ENCODE data around the gene KCNH1. TPM values are rescaled to one million over a fixed set of nuclear protein-coding genes. Genes with fewer than 3 reads are reported as not detected.

Gene KCNH1
- total and polyA plus RNA-seq, 9 of the 15 experiments (the other 6 are each of a cell fraction or from before 2014, with no cell fraction given), result not detected

DNA sequence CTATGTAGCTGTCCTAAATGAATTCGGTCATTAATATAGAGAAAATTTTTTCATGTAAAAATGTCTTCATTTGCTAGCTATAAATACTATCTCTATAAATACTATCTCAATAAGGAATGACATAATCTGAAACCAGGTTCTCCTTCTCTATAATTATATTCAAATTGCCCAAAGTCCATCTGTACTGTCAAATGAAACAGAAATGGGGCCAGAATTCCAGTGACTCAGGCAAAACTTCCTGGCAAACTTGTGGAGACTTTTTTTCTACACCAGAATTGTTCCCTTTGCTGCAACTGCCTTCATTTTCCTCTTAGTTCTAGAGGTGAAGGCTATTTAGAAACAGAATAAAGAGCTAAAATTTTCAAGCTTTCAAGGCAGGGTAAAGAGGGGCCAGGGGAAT lies 152.5 kb downstream of the KCNH1 start:
- DNase-seq (ENCODE audit: extremely low read depth in 1 of 4, low spot score in 3 of 4), result no peak
- Histone ChIP-seq H3K9me3 (replicated peaks; ENCODE audit: control insufficient read depth, insufficient read depth, low read depth, low read length) (no peaks in the 10 kb centered on the region), H2AFZ (ENCODE audit: low read depth, low read length) (no peak overlapping the region), H3K27ac (ENCODE audit: extremely low read depth, low read depth, low read length) (no peak overlapping the region), H3K36me3 (ENCODE audit: control insufficient read depth, insufficient read depth, low read length) (no peaks in the 10 kb centered on the region), H4K20me1 (replicated peaks; ENCODE audit: control insufficient read depth, insufficient read depth, low read length) (no peaks in the 10 kb centered on the region), H3K27me3 (ENCODE audit: control insufficient read depth in 2 of 2, insufficient read depth in 2 of 2, low read length in 2 of 2) (no peaks in the 10 kb centered on the region), H3K4me2 (ENCODE audit: insufficient read depth, low read length) (no peak overlapping the region), H3K79me2 (ENCODE audit: control insufficient read depth, insufficient read depth, low read length) (no peaks in the 10 kb centered on the region), H3K9me1 (ENCODE audit: control insufficient read depth, insufficient read depth, low read length) (no peaks in the 10 kb centered on the region), H3K4me3 (no peak overlapping the region), H3K4me1 (replicated peaks in 1 of 2; ENCODE audit: control insufficient read depth in 2 of 2, insufficient read depth in 2 of 2, low read length in 2 of 2) (no peaks in the 10 kb centered on the region), H3K9ac (ENCODE audit: insufficient read depth in 1 of 2, low read depth in 2 of 2, low read length in 2 of 2) (no peak overlapping the region)
- CTCF ChIA-PET (ENCODE audit: low intra/inter-chr PET ratio), result no interaction called here
- POLR2A ChIA-PET, result no interaction called here
- BruUV-seq (replicated peaks), result no TSS peak
- FAIRE-seq, result no peak
- no peak for ATAC-seq
- 0% methylated on average over 1 of the region's 1 CpG for WGBS (ENCODE audit: insufficient coverage, low coverage, missing lambda C conversion rate)
- TF ChIP-seq FOXP1 (CRISPR knock-in tag; IDR thresholded peaks at IDR 0.05), result no peak
- no peak for TF ChIP-seq L3MBTL2 (IDR thresholded peaks at IDR 0.05)
- no peak for TF ChIP-seq LARP7 (IDR thresholded peaks at IDR 0.05)
- TF ChIP-seq, protein P1, sequence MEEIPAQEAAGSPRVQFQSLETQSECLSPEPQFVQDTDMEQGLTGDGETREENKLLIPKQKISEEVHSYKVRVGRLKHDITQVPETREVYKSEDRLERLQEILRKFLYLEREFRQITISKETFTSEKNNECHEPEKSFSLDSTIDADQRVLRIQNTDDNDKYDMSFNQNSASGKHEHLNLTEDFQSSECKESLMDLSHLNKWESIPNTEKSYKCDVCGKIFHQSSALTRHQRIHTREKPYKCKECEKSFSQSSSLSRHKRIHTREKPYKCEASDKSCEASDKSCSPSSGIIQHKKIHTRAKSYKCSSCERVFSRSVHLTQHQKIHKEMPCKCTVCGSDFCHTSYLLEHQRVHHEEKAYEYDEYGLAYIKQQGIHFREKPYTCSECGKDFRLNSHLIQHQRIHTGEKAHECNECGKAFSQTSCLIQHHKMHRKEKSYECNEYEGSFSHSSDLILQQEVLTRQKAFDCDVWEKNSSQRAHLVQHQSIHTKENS (CRISPR knock-in tag; IDR thresholded peaks at IDR 0.05), result no peak
- no peak for TF ChIP-seq CBFB (CRISPR knock-in tag; IDR thresholded peaks at IDR 0.05)
- TF ChIP-seq PYGO2 (tag; IDR thresholded peaks at IDR 0.05), result no peak
- TF ChIP-seq RBM34 (IDR thresholded peaks at IDR 0.05; ENCODE audit: borderline replicate concordance, insufficient read depth, low read length), result no peak
- TF ChIP-seq, protein P2, sequence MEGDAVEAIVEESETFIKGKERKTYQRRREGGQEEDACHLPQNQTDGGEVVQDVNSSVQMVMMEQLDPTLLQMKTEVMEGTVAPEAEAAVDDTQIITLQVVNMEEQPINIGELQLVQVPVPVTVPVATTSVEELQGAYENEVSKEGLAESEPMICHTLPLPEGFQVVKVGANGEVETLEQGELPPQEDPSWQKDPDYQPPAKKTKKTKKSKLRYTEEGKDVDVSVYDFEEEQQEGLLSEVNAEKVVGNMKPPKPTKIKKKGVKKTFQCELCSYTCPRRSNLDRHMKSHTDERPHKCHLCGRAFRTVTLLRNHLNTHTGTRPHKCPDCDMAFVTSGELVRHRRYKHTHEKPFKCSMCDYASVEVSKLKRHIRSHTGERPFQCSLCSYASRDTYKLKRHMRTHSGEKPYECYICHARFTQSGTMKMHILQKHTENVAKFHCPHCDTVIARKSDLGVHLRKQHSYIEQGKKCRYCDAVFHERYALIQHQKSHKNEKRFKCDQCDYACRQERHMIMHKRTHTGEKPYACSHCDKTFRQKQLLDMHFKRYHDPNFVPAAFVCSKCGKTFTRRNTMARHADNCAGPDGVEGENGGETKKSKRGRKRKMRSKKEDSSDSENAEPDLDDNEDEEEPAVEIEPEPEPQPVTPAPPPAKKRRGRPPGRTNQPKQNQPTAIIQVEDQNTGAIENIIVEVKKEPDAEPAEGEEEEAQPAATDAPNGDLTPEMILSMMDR (IDR thresholded peaks at IDR 0.05 in 2 of 3, conservative IDR thresholded peaks at IDR 0.05 in 1 of 3; ENCODE audit: insufficient read depth in 2 of 3, low read depth in 1 of 3, low read length in 3 of 3), result no peak
- TF ChIP-seq ZZZ3 (IDR thresholded peaks at IDR 0.05), result no peak
- no peak for TF ChIP-seq ZNF76 (CRISPR knock-in tag; IDR thresholded peaks at IDR 0.05; ENCODE audit: borderline replicate concordance)
- no peak for TF ChIP-seq HNRNPH1 (optimal IDR thresholded peaks at IDR 0.05; ENCODE audit: low read depth, low read length)
- no peak for TF ChIP-seq ZBTB17 (CRISPR knock-in tag; IDR thresholded peaks at IDR 0.05)
- no peak for TF ChIP-seq EP300 (IDR thresholded peaks at IDR 0.05; ENCODE audit: low read length)
- in situ Hi-C loops (cut with MboI) (no loop called here), intact Hi-C loops (cut with micrococcal nuclease) (no loop called here)
